ENCODE data around the gene PTPRC.

The PTPRC gene

DNA sequence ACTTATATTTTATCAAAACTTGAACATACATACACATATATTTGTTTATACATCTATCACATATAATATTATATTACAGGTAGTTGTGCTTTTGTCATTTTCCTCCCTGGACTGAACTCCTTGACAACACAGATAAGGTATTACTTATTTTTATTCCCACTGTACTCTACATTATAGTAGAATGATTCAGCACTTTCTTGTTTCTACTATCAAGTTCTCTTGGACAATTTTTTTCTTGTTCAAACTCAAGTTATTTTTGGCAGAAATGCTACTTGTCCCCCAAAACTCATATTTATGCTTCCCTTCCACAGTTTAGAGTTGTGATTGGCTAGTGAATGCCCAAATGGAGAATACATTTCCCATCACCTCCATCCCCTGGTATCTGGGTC lies 10.8 kb upstream of the PTPRC start:
- DNase-seq (ENCODE audit: low read depth), result no peak
- TF ChIP-seq, protein P1, sequence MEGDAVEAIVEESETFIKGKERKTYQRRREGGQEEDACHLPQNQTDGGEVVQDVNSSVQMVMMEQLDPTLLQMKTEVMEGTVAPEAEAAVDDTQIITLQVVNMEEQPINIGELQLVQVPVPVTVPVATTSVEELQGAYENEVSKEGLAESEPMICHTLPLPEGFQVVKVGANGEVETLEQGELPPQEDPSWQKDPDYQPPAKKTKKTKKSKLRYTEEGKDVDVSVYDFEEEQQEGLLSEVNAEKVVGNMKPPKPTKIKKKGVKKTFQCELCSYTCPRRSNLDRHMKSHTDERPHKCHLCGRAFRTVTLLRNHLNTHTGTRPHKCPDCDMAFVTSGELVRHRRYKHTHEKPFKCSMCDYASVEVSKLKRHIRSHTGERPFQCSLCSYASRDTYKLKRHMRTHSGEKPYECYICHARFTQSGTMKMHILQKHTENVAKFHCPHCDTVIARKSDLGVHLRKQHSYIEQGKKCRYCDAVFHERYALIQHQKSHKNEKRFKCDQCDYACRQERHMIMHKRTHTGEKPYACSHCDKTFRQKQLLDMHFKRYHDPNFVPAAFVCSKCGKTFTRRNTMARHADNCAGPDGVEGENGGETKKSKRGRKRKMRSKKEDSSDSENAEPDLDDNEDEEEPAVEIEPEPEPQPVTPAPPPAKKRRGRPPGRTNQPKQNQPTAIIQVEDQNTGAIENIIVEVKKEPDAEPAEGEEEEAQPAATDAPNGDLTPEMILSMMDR (conservative IDR thresholded peaks at IDR 0.05; ENCODE audit: control insufficient read depth, insufficient read depth, low read depth, low read length), result no peak
- H3K4me3 ChIP-seq (ENCODE audit: control insufficient read depth, low read depth, low read length), result no peak overlapping the region

- no peak overlapping the region for H3K4me3 ChIP-seq (ENCODE audit: control insufficient read depth, low read depth, low read length)
- no peak for DNase-seq (ENCODE audit: low read depth)
- TF ChIP-seq, protein P1 (conservative IDR thresholded peaks at IDR 0.05; ENCODE audit: control insufficient read depth, insufficient read depth, low read depth, low read length), result no peak
These were observed 9.2 kb upstream of the PTPRC start for GRCh38 chr1:198629610-198630009.

DNA sequence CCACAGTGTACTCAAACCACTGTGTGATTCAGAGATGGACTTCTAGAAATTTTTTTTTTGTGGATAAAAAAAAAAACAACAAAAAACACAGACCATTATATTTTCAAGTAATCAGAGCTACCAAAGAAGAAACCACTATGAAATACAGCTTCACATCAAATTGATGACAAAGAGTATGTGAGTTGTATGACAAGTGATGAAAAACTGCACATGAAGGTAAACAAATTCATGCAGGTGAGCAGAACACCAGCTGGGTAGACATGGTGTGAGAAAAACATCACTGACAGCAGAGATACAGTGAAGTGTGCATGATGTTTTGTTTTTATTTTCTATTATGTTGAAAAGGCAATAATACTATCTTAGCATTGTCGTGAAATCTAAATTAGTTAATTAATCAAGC lies 8.0 kb upstream of the PTPRC start:
- TF ChIP-seq, protein P1 (conservative IDR thresholded peaks at IDR 0.05; ENCODE audit: control insufficient read depth, insufficient read depth, low read depth, low read length), result no peak
- no peak for DNase-seq (ENCODE audit: low read depth)
- H3K4me3 ChIP-seq (ENCODE audit: control insufficient read depth, low read depth, low read length), result no peak overlapping the region

- DNase-seq (ENCODE audit: low read depth), result no peak
- no peak overlapping the region for H3K4me3 ChIP-seq (ENCODE audit: control insufficient read depth, low read depth, low read length)
- TF ChIP-seq, protein P1 (conservative IDR thresholded peaks at IDR 0.05; ENCODE audit: control insufficient read depth, insufficient read depth, low read depth, low read length), result no peak
These were observed 7.5 kb upstream of the PTPRC start for GRCh38 chr1:198631292-198631691.

DNA sequence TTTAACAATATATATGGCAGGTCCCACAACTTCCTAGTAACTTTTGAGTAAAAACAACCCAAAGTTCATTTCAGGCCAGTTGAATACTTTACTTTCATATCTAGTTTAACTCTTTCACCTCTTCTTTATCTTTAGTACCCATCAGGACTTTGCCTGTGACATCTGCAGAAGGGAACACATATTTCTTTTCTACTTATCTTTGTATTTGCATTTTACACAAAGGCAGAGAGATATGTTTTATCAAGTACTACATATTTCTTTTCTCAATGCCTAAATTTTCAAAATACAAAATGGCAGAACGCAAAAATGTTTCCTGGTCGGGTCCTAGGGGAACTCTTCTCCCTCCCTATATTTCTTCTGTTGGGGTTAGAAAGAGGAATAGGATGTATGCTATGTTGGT lies 6.8 kb upstream of the PTPRC start:
- no peak overlapping the region for H3K4me3 ChIP-seq (ENCODE audit: control insufficient read depth, low read depth, low read length)
- no peak for DNase-seq (ENCODE audit: low read depth)
- TF ChIP-seq, protein P1 (conservative IDR thresholded peaks at IDR 0.05; ENCODE audit: control insufficient read depth, insufficient read depth, low read depth, low read length), result no peak

DNA sequence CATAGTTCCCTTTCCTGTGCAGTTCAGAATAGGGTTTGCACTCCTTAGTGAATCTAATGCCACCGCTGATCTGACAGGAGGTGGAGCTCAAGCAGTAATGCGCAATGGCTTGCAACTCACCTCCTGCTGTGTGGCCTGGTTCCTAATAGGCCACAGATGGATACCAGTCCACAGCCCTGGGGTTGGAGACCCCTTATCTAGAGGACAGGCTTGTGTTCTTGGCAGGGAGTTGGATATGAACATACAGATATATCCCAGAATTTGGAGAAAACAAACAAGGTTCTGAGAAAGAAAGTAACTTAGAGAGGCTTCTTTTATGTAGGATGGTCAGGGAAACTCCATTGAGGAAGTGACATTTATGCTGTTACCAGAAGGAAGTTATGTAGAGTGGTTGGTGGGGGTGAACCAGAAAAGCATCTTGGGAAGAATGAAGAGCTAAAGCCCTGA lies 5.1 kb upstream of the PTPRC start:
- DNase-seq (ENCODE audit: low read depth), result no peak
- TF ChIP-seq, protein P1 (conservative IDR thresholded peaks at IDR 0.05; ENCODE audit: control insufficient read depth, insufficient read depth, low read depth, low read length), result no peak
- no peak overlapping the region for H3K4me3 ChIP-seq (ENCODE audit: control insufficient read depth, low read depth, low read length)

DNA sequence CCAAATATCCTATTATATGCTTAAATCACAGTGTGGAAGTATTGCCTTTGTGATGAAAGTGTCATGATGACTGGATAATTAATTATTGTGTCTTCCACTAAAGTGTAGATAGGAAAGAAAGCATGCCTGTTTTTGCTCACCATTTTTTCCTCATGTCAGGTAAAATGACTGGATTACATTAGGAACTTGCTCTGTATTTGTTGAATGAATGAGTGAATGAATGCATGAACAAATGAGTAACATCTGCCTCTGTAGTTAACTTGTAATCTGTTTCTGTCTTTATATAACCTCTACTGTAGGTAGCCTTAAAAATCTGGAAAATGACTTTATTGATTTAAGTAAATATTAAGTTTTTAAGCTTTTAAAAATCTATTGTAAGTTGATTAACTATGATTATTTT lies 2.9 kb upstream of the PTPRC start:
- TF ChIP-seq, protein P1 (conservative IDR thresholded peaks at IDR 0.05; ENCODE audit: control insufficient read depth, insufficient read depth, low read depth, low read length), result no peak
- no peak for DNase-seq (ENCODE audit: low read depth)
- H3K4me3 ChIP-seq (ENCODE audit: control insufficient read depth, low read depth, low read length), result no peak overlapping the region
